HepG2 (cell line): ENCODE measurements around the gene SCAMP3. TPM values are rescaled to one million over a fixed set of nuclear protein-coding genes. Genes with fewer than 3 reads are reported as not detected.

Source experiments
- ATAC-seq: fragments of 200-7000 bp; cut with Tn5 transposase; 3 replicates; pipeline ENCODE4 v1.9.1; 2020; ENCODE audit warnings: mild to moderate bottlenecking, moderate library complexity
- BruUV-seq: library from RNA; stranded (reverse); fragments of 400-500 nt; replicated peaks from 2 replicates; lab custom pipeline; 2021; lab: Mats Ljungman, UMichigan
- CTCF ChIA-PET: fragments of 300-600 bp; formaldehyde crosslinking; extraction: SDS; loops from one replicate; lab custom pipeline; 2021; ENCODE audit warnings: low total read pairs, inconsistent platforms, low intra/inter-chr PET ratio; lab: Yijun Ruan, JAX
- POLR2A ChIA-PET: fragments of 350-600 bp; sonication (Branson Sonifier 250); formaldehyde crosslinking; loops from one replicate; lab custom pipeline; 2020; ENCODE audit warnings: antibody characterized with exemption, inconsistent platforms; lab: Yijun Ruan, JAX
- DNase-seq: peaks from one replicate; pipeline ENCODE4 v3.0.0-alpha.2; 2015; ENCODE audit warnings: low spot score
- FAIRE-seq: peaks from 3 replicates; lab custom pipeline; 2011; peaks lifted over from hg19 to GRCh38; lab: Jason Lieb, UNC
- H2AFZ ChIP-seq: one replicate; pipeline ENCODE4 v1.6.1; 2011; ENCODE audit warnings: low read length, inconsistent platforms
- H3K27ac ChIP-seq: fragments of 300-600 bp; 3 replicates; pipeline ENCODE4 v1.8.0; 2011; ENCODE audit warnings: mixed run types, mild to moderate bottlenecking, mixed read lengths, low read length, inconsistent platforms; ENCODE audit not compliant: insufficient read depth; ENCODE audit errors: extremely low read length
- H3K27me3 ChIP-seq, 2 experiments: fragments of 200-600 bp in 1 of 2; 2 replicates in 1 of 2; 3 replicates in 1 of 2; pipeline versions ENCODE4 v1.6.0 to v1.8.0; 2011; ENCODE audit warnings: low read length in 2 of 2, mild to moderate bottlenecking in 2 of 2, moderate library complexity in 2 of 2, inconsistent platforms in 1 of 2; ENCODE audit not compliant: insufficient read depth in 2 of 2, control insufficient read depth in 1 of 2
- H3K36me3 ChIP-seq, 2 experiments: fragments of 200-600 bp in 1 of 2; replicated peaks in 1 of 2; 2 replicates in 1 of 2; 3 replicates in 1 of 2; pipeline versions ENCODE4 v1.5.1 to v1.8.0; 2011; ENCODE audit warnings: low read length in 2 of 2, inconsistent platforms in 1 of 2; ENCODE audit not compliant: insufficient read depth in 2 of 2, control insufficient read depth in 1 of 2
- H3K4me1 ChIP-seq: 2 replicates; pipeline ENCODE4 v1.5.1; 2012; ENCODE audit warnings: low read length, inconsistent platforms; ENCODE audit not compliant: insufficient read depth
- H3K4me2 ChIP-seq: 2 replicates; pipeline ENCODE4 v1.6.0; 2011; ENCODE audit warnings: low read depth, low read length, inconsistent platforms
- H3K4me3 ChIP-seq, 3 experiments: fragments of 200-600 bp in 1 of 3; sonication (generic), shearing (Covaris generic) in 1 of 3; replicated peaks in 1 of 3; 2 replicates each; pipeline ENCODE4 v1.5.1; 2011 to 2016; ENCODE audit warnings: low read length in 3 of 3, inconsistent platforms in 2 of 3, low read depth in 2 of 3, mild to moderate bottlenecking in 2 of 3, control low read depth in 1 of 3, mixed read lengths in 1 of 3; ENCODE audit not compliant: insufficient read depth in 1 of 3
- H3K79me2 ChIP-seq: one replicate; pipeline ENCODE4 v1.6.1; 2011; ENCODE audit warnings: low read length, inconsistent platforms; ENCODE audit not compliant: insufficient read depth
- H3K9ac ChIP-seq: 2 replicates; pipeline ENCODE4 v1.6.0; 2011; ENCODE audit warnings: mild to moderate bottlenecking, low read depth, low read length, inconsistent platforms; ENCODE audit not compliant: insufficient read depth
- H3K9me3 ChIP-seq: 2 replicates; pipeline ENCODE4 v1.5.1; 2012; ENCODE audit warnings: mild to moderate bottlenecking, low read length
- H4K20me1 ChIP-seq: 2 replicates; pipeline ENCODE4 v1.6.0; 2011; ENCODE audit warnings: inconsistent platforms, mild to moderate bottlenecking, low read length, moderate library complexity; ENCODE audit not compliant: insufficient read depth
- ARNT2 ChIP-seq: sonication (generic); formaldehyde crosslinking; IDR thresholded peaks from 2 replicates; pipeline ENCODE4 v1.8.0; 2022; ENCODE audit warnings: mild to moderate bottlenecking, low read depth, missing genetic modification reagents, moderate library complexity
- ATF7 ChIP-seq, 2 experiments: fragments of 450-650 bp in 1 of 2; sonication (generic) in 1 of 2; formaldehyde crosslinking in 1 of 2; IDR thresholded peaks; 2 replicates each; pipeline versions ENCODE4 v1.4.0 to v1.6.1; 2016 to 2020; ENCODE audit warnings: antibody characterized with exemption in 1 of 2, mild to moderate bottlenecking in 1 of 2, missing genetic modification reagents in 1 of 2
- ELF1 ChIP-seq: sonication (generic); formaldehyde crosslinking; IDR thresholded peaks from 2 replicates; pipeline ENCODE4 v1.4.0; 2020; ENCODE audit warnings: missing genetic modification reagents
- IRX3 ChIP-seq: sonication (generic); formaldehyde crosslinking; IDR thresholded peaks from 2 replicates; pipeline ENCODE4 v1.8.1; 2023; ENCODE audit warnings: mild to moderate bottlenecking, low read depth, missing genetic modification reagents, borderline replicate concordance
- SUZ12 ChIP-seq: fragments of 150-350 bp; IDR thresholded peaks from 2 replicates; pipeline ENCODE4 v1.6.1; 2014; ENCODE audit warnings: low read depth, low read length
- ZEB1 ChIP-seq: IDR thresholded peaks from 2 replicates; pipeline ENCODE4 v1.6.1; 2012; ENCODE audit warnings: mild to moderate bottlenecking, low read depth, inconsistent platforms; ENCODE audit not compliant: insufficient replicate concordance
- ZNF713 ChIP-seq: sonication (generic); formaldehyde crosslinking; IDR thresholded peaks from 2 replicates; pipeline ENCODE4 v1.4.0; 2020; ENCODE audit warnings: mild to moderate bottlenecking, missing genetic modification reagents
- ZNF841 ChIP-seq: sonication (generic); formaldehyde crosslinking; IDR thresholded peaks from 2 replicates; pipeline ENCODE4 v1.8.1; 2023; ENCODE audit warnings: missing genetic modification reagents, borderline replicate concordance
- WGBS: methylation state at CpG from one replicate; pipeline ENCODE4 v1.1.6; 2017; ENCODE audit warnings: low lambda C conversion rate; 5-methylcytosine and 5-hydroxymethylcytosine counted together
- in situ Hi-C: cut with HindIII; loops from 2 replicates; pipeline ENCODE4 v1.10.0; 2017; ENCODE audit warnings: low pct_unique_long_range_greater_than_20kb; ENCODE audit not compliant: extremely low pct_ligation_motif_present
- intact Hi-C: fragments of 100-400 bp; cut with micrococcal nuclease; formaldehyde crosslinking; loops from one replicate; pipeline ENCODE4 v1.10.0; 2022; ENCODE audit not compliant: unreplicated experiment
- polyA plus RNA-seq, 8 experiments: library from polyadenylated mRNA; depleted of rRNA in 3 of 8; stranded (reverse) in 7 of 8; unstranded in 1 of 8; fragments of >200 nt; fragmentation: Illumina TruSeq in 4 of 8; extraction: Trizol in 4 of 8; gene quantifications; 2 replicates each; pipeline versions ENCODE4 v1.2.1 to v1.2.3, GENCODE V29; 2011 to 2016; ENCODE audit warnings: low read depth in 4 of 8, missing spikeins in 1 of 8, mixed read lengths in 1 of 8; ENCODE audit not compliant: insufficient read depth in 1 of 8
- total RNA-seq, 5 experiments: library from RNA; depleted of rRNA; stranded (reverse); fragments of >200 nt; fragmentation: Illumina TruSeq; extraction: Trizol; gene quantifications; 2 replicates each; pipeline ENCODE4 v1.2.3, GENCODE V29; 2016; ENCODE audit warnings: low read depth in 1 of 5
- TF ChIP-seq, protein P1 (sequence below): fragments of 450-650 bp; IDR thresholded peaks from 2 replicates; pipeline ENCODE4 v1.6.1; 2017
- TF ChIP-seq, protein P2 (sequence below): sonication (generic); formaldehyde crosslinking; IDR thresholded peaks from 2 replicates; pipeline ENCODE4 v1.4.0; 2020; ENCODE audit warnings: missing genetic modification reagents, borderline replicate concordance

Gene SCAMP3
- total and polyA plus RNA-seq, 2 of the 13 experiments (the other 11 are each of a cell fraction or from before 2014, with no cell fraction given) = 46.8 to 83.3 TPM

DNA sequence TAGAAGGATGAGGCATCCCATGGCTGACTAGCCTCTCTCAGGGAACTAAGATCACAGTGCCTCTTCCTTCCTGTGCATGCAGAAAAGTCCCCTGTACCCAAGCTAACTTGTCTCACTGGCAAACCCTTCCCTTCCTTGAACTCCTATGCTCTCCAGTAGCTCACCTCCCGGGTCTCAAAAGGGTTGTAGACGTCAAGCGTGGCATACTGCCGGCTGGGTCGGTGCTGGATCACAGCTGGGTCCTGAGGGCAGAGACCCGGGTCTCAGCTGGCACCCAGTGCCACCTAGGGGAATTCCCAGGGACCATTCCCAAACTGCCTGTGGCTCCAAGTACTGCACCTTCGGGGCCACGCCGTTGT is 688 bp downstream of the SCAMP3 start (continued):
- TF ChIP-seq, protein P1, sequence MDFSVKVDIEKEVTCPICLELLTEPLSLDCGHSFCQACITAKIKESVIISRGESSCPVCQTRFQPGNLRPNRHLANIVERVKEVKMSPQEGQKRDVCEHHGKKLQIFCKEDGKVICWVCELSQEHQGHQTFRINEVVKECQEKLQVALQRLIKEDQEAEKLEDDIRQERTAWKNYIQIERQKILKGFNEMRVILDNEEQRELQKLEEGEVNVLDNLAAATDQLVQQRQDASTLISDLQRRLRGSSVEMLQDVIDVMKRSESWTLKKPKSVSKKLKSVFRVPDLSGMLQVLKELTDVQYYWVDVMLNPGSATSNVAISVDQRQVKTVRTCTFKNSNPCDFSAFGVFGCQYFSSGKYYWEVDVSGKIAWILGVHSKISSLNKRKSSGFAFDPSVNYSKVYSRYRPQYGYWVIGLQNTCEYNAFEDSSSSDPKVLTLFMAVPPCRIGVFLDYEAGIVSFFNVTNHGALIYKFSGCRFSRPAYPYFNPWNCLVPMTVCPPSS = no peak
- TF ChIP-seq IRX3 (0 out of 2 replicates have a peak, but pooled peaks have one; percentile 32), ARNT2 (CRISPR knock-in tag) (no peak), SUZ12 (no peak), ZEB1 (peak; percentile 1), ATF7 (IDR thresholded peaks at IDR 0.05) (no peak), ATF7 (CRISPR knock-in tag; IDR thresholded peaks at IDR 0.05) (no peak), ZNF713 (CRISPR knock-in tag) (no peak), ELF1 (no peak), ZNF841 (CRISPR knock-in tag) (no peak)

- no peak for DNase-seq
- TF ChIP-seq, protein P2, sequence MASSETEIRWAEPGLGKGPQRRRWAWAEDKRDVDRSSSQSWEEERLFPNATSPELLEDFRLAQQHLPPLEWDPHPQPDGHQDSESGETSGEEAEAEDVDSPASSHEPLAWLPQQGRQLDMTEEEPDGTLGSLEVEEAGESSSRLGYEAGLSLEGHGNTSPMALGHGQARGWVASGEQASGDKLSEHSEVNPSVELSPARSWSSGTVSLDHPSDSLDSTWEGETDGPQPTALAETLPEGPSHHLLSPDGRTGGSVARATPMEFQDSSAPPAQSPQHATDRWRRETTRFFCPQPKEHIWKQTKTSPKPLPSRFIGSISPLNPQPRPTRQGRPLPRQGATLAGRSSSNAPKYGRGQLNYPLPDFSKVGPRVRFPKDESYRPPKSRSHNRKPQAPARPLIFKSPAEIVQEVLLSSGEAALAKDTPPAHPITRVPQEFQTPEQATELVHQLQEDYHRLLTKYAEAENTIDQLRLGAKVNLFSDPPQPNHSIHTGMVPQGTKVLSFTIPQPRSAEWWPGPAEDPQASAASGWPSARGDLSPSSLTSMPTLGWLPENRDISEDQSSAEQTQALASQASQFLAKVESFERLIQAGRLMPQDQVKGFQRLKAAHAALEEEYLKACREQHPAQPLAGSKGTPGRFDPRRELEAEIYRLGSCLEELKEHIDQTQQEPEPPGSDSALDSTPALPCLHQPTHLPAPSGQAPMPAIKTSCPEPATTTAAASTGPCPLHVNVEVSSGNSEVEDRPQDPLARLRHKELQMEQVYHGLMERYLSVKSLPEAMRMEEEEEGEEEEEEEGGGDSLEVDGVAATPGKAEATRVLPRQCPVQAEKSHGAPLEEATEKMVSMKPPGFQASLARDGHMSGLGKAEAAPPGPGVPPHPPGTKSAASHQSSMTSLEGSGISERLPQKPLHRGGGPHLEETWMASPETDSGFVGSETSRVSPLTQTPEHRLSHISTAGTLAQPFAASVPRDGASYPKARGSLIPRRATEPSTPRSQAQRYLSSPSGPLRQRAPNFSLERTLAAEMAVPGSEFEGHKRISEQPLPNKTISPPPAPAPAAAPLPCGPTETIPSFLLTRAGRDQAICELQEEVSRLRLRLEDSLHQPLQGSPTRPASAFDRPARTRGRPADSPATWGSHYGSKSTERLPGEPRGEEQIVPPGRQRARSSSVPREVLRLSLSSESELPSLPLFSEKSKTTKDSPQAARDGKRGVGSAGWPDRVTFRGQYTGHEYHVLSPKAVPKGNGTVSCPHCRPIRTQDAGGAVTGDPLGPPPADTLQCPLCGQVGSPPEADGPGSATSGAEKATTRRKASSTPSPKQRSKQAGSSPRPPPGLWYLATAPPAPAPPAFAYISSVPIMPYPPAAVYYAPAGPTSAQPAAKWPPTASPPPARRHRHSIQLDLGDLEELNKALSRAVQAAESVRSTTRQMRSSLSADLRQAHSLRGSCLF (CRISPR knock-in tag) = no peak
- Histone ChIP-seq H3K79me2 (peaks cover 15% of the 10 kb centered on the region), H3K36me3 (peaks cover 11 to 34% of the 10 kb centered on the region in 2 experiments), H3K27ac (no peak overlapping the region), H3K9ac (peak overlapping the region; percentile 82; the same call in 1 of the 2 replicates), H4K20me1 (no peaks in the 10 kb centered on the region), H3K4me3 (peak overlapping the region in 1 of 3 experiments; percentile 90; a peak in 1 of 6 replicates), H3K4me1 (peaks cover 21% of the 10 kb centered on the region), H2AFZ (no peak overlapping the region), H3K27me3 (no peaks in the 10 kb centered on the region; a peak in 1 of 5 replicates), H3K9me3 (no peaks in the 10 kb centered on the region), H3K4me2 (peak overlapping the region; percentile 98)
- in situ Hi-C loops = no loop called here
- intact Hi-C loops = no loop called here
- 98% methylated on average over 5 of the region's 5 CpGs for WGBS
- ChIA-PET CTCF (no interaction called here), POLR2A (interaction anchor here (0.9 to 4.8 kb wide), 3 partner anchors 9 to 13 kb away, joined by 4 to 69 read pairs (median 4); partner anchors contain the start of gene CLK2)
- BruUV-seq = no TSS peak
- no peak for FAIRE-seq
- no peak for ATAC-seq
These were observed 1.9 kb downstream of the SCAMP3 start for GRCh38 chr1:155260276-155260675.
